SH-SY5Y (cell line): ENCODE data around the gene CAMTA1.

Experiments used
- GATA2 ChIP-seq: IDR thresholded peaks from 2 replicates; pipeline ENCODE4 v1.6.1; 2011; ENCODE audit warnings: mild to moderate bottlenecking, low read depth, low read length
- GATA3 ChIP-seq: IDR thresholded peaks from 2 replicates; pipeline ENCODE4 v1.6.1; 2011; ENCODE audit warnings: low read depth, mild to moderate bottlenecking, low read length, moderate library complexity

The CAMTA1 gene

GRCh38 chr1:7471836-7472235 is 686.6 kb downstream of the CAMTA1 start:
- TF ChIP-seq GATA3 (no peak), GATA2 (no peak)

GRCh38 chr1:7473223-7474142 is 688.2 kb downstream of the CAMTA1 start:
- TF ChIP-seq GATA2 (no peak), GATA3 (no peak)

GRCh38 chr1:7474143-7474490 is 688.9 kb downstream of the CAMTA1 start:
- TF ChIP-seq GATA3 (no peak), GATA2 (no peak)

- TF ChIP-seq GATA2 (no peak), GATA3 (no peak)
These were observed 689.7 kb downstream of the CAMTA1 start for GRCh38 chr1:7474786-7475502.

GRCh38 chr1:7475691-7476090 is 690.4 kb downstream of the CAMTA1 start:
- TF ChIP-seq GATA2: no peak

GRCh38 chr1:7476402-7476801 is 691.1 kb downstream of the CAMTA1 start:
- no peak for TF ChIP-seq GATA3
- no peak for TF ChIP-seq GATA2

- TF ChIP-seq GATA3 (no peak), GATA2 (peak; percentile 62)
These were observed 691.8 kb downstream of the CAMTA1 start for GRCh38 chr1:7476861-7477547.

- TF ChIP-seq GATA3: no peak
- TF ChIP-seq GATA2: no peak
These were observed 692.3 kb downstream of the CAMTA1 start for GRCh38 chr1:7477593-7477992.

GRCh38 chr1:7478142-7478790 is 693.0 kb downstream of the CAMTA1 start:
- TF ChIP-seq GATA3: no peak
- TF ChIP-seq GATA2: peak; percentile 92

- TF ChIP-seq GATA2: no peak
- no peak for TF ChIP-seq GATA3
These were observed 693.7 kb downstream of the CAMTA1 start for GRCh38 chr1:7478809-7479499.

GRCh38 chr1:7479571-7479970 is 694.3 kb downstream of the CAMTA1 start:
- TF ChIP-seq GATA3 (no peak), GATA2 (no peak)

- TF ChIP-seq GATA3: no peak
- TF ChIP-seq GATA2: no peak
These were observed 695.9 kb downstream of the CAMTA1 start for GRCh38 chr1:7481194-7481593.

GRCh38 chr1:7482077-7482476 is 696.8 kb downstream of the CAMTA1 start:
- TF ChIP-seq GATA3 (no peak), GATA2 (no peak)
